IMR-90 (cell line): Measurements from ENCODE around the gene NOTCH2. TPM values are rescaled to one million over a fixed set of nuclear protein-coding genes. Genes with fewer than 3 reads are reported as not detected.
A peak's percentile ranks its signal among the peaks of the same experiment; 100 is the strongest.

Experiments used
- ATAC-seq: fragments of 200-7000 bp; cut with Tn5 transposase; 2 replicates; pipeline ENCODE4 v1.9.1; 2020; ENCODE audit warnings: low read depth, mild to moderate bottlenecking, moderate library complexity
- BruUV-seq: library from RNA; stranded (reverse); fragments of 400-500 nt; replicated peaks from 2 replicates; lab custom pipeline; 2021; lab: Mats Ljungman, UMichigan
- CTCF ChIA-PET: fragments of 300-600 bp; formaldehyde crosslinking; extraction: SDS; loops from one replicate; lab custom pipeline; 2021; ENCODE audit warnings: antibody characterized with exemption; lab: Yijun Ruan, JAX
- POLR2A ChIA-PET: fragments of 300-600 bp; sonication (Branson Sonifier 250); formaldehyde crosslinking; loops from one replicate; lab custom pipeline; 2022; ENCODE audit warnings: antibody characterized with exemption; ENCODE audit not compliant: unreplicated experiment; lab: Charles Lee
- DNase-seq: peaks from one replicate; pipeline ENCODE4 v3.0.0; 2013
- H2AFZ ChIP-seq: replicated peaks from 2 replicates; pipeline ENCODE3; 2013; ENCODE audit warnings: low read length, mild to moderate bottlenecking; ENCODE audit not compliant: poor library complexity
- H2AK5ac ChIP-seq: 2 replicates; pipeline ENCODE4 v1.6.1; 2013; ENCODE audit warnings: low read depth, low read length, inconsistent platforms
- H2AK9ac ChIP-seq: replicated peaks from 2 replicates; pipeline ENCODE3; 2013; ENCODE audit warnings: mild to moderate bottlenecking, low read depth, low read length, moderate library complexity; ENCODE audit not compliant: poor library complexity
- H2BK120ac ChIP-seq: 2 replicates; pipeline ENCODE4 v1.6.1; 2013; ENCODE audit warnings: low read depth, low read length, inconsistent platforms
- H2BK15ac ChIP-seq: 3 replicates; pipeline ENCODE4 v1.6.1; 2013; ENCODE audit warnings: low read depth, low read length, inconsistent platforms
- H2BK20ac ChIP-seq: 2 replicates; pipeline ENCODE4 v1.6.1; 2013; ENCODE audit warnings: low read depth, mild to moderate bottlenecking, inconsistent platforms, low read length, moderate library complexity
- H2BK5ac ChIP-seq: 2 replicates; pipeline ENCODE4 v1.6.1; 2013; ENCODE audit warnings: mild to moderate bottlenecking, low read depth, low read length, inconsistent platforms; ENCODE audit not compliant: poor library complexity, severe bottlenecking
- H3K14ac ChIP-seq: replicated peaks from 2 replicates; pipeline ENCODE4 v1.6.1; 2013; ENCODE audit warnings: low read depth, low read length, inconsistent platforms
- H3K18ac ChIP-seq: 2 replicates; pipeline ENCODE4 v1.6.1; 2013; ENCODE audit warnings: low read depth, low read length, control low read depth
- H3K23ac ChIP-seq: 2 replicates; pipeline ENCODE4 v1.6.1; 2013; ENCODE audit warnings: low read depth, low read length, inconsistent platforms
- H3K27ac ChIP-seq: 2 replicates; pipeline ENCODE4 v1.5.1; 2013; ENCODE audit warnings: mild to moderate bottlenecking, control low read depth, low read length; ENCODE audit not compliant: insufficient read depth
- H3K27me3 ChIP-seq: 2 replicates; pipeline ENCODE4 v1.6.1; 2013; ENCODE audit warnings: low read length; ENCODE audit not compliant: control insufficient read depth, insufficient read depth
- H3K36me3 ChIP-seq: 2 replicates; pipeline ENCODE4 v1.6.1; 2013; ENCODE audit warnings: low read length, mixed read lengths; ENCODE audit not compliant: control insufficient read depth, insufficient read depth
- H3K4ac ChIP-seq: 2 replicates; pipeline ENCODE4 v1.6.1; 2013; ENCODE audit warnings: low read depth, low read length, inconsistent platforms
- H3K4me1 ChIP-seq: 2 replicates; pipeline ENCODE4 v1.6.1; 2013; ENCODE audit warnings: low read length, mixed read lengths; ENCODE audit not compliant: control insufficient read depth, insufficient read depth
- H3K4me2 ChIP-seq: 2 replicates; pipeline ENCODE4 v1.6.1; 2013; ENCODE audit warnings: low read depth, mild to moderate bottlenecking, control low read depth, low read length, moderate library complexity
- H3K4me3 ChIP-seq: 2 replicates; pipeline ENCODE4 v1.5.1; 2013; ENCODE audit warnings: low read depth, mild to moderate bottlenecking, control low read depth, low read length, moderate library complexity; ENCODE audit not compliant: insufficient read depth
- H3K56ac ChIP-seq: 2 replicates; pipeline ENCODE4 v1.6.1; 2013; ENCODE audit warnings: low read length, inconsistent platforms; ENCODE audit not compliant: insufficient read depth; ENCODE audit errors: extremely low read depth
- H3K79me1 ChIP-seq, 2 experiments: 2 replicates each; pipeline ENCODE4 v1.6.1; 2013; ENCODE audit warnings: low read length in 2 of 2, inconsistent platforms in 1 of 2, low read depth in 1 of 2
- H3K9ac ChIP-seq: 2 replicates; pipeline ENCODE4 v1.6.1; 2013; ENCODE audit warnings: low read depth, low read length, control low read depth
- H3K9me1 ChIP-seq: 2 replicates; pipeline ENCODE4 v1.6.1; 2013; ENCODE audit warnings: low read length, inconsistent platforms; ENCODE audit not compliant: insufficient read depth
- H3K9me3 ChIP-seq: 2 replicates; pipeline ENCODE4 v1.6.1; 2013; ENCODE audit warnings: low read length; ENCODE audit not compliant: control insufficient read depth, insufficient read depth
- H4K20me1 ChIP-seq: 2 replicates; pipeline ENCODE4 v1.6.1; 2013; ENCODE audit warnings: low read length, inconsistent platforms; ENCODE audit not compliant: insufficient read depth
- H4K5ac ChIP-seq: 2 replicates; pipeline ENCODE4 v1.6.1; 2013; ENCODE audit warnings: mild to moderate bottlenecking, low read depth, low read length, control low read depth
- H4K8ac ChIP-seq, 2 experiments: 2 replicates each; pipeline ENCODE4 v1.6.1; 2013; ENCODE audit warnings: low read depth in 2 of 2, low read length in 2 of 2, control low read depth in 1 of 2, inconsistent platforms in 1 of 2
- H4K91ac ChIP-seq: 2 replicates; pipeline ENCODE4 v1.6.1; 2013; ENCODE audit warnings: low read depth, low read length, inconsistent platforms; ENCODE audit not compliant: insufficient read depth
- FOS ChIP-seq: fragments of 150-350 bp; IDR thresholded peaks from 2 replicates; pipeline ENCODE4 v1.6.1; 2016; ENCODE audit warnings: low read depth, low read length
- POLR2A ChIP-seq: IDR thresholded peaks from 2 replicates; pipeline ENCODE4 v1.6.1; 2012; ENCODE audit warnings: mild to moderate bottlenecking, low read depth, low read length
- WGBS, 2 experiments: methylation state at CpG; one replicate each; pipeline versions ENCODE4 v1.1.5 to v1.1.7; 2013; ENCODE audit warnings: missing lambda C conversion rate in 2 of 2; ENCODE audit not compliant: insufficient read length in 1 of 2; ENCODE audit errors: extremely low coverage in 2 of 2; 5-methylcytosine and 5-hydroxymethylcytosine counted together
- dilution Hi-C: fragments of 300-500 bp; cut with HindIII; formaldehyde crosslinking; loops from one replicate; pipeline ENCODE4 v1.14.3; 2018; ENCODE audit warnings: low sequenced_read_pairs; ENCODE audit not compliant: unreplicated experiment
- in situ Hi-C: fragments of 300-500 bp; cut with MboI; formaldehyde crosslinking; loops from 3 replicates; pipeline ENCODE4 v1.14.3; 2019; ENCODE audit warnings: low sequenced_read_pairs, inconsistent platforms, mixed read lengths
- intact Hi-C: fragments of 100-400 bp; cut with micrococcal nuclease; formaldehyde crosslinking; loops from 2 replicates; pipeline ENCODE4 v1.10.0; 2022
- polyA plus RNA-seq, 3 experiments: library from polyadenylated mRNA; depleted of rRNA; stranded (reverse); fragments of >200 nt; gene quantifications; 2 replicates each; pipeline ENCODE4 v1.2.3, GENCODE V29; 2012; ENCODE audit warnings: low replicate concordance in 1 of 3
- total RNA-seq: library from RNA; depleted of rRNA; stranded (reverse); fragments of >200 nt; gene quantifications from 2 replicates; pipeline ENCODE4 v1.2.3, GENCODE V29; 2012

NOTCH2 gene
- total and polyA plus RNA-seq, 2 of the 4 experiments (the other 2 are of a cell fraction) = 40.4 to 131 TPM

DNA sequence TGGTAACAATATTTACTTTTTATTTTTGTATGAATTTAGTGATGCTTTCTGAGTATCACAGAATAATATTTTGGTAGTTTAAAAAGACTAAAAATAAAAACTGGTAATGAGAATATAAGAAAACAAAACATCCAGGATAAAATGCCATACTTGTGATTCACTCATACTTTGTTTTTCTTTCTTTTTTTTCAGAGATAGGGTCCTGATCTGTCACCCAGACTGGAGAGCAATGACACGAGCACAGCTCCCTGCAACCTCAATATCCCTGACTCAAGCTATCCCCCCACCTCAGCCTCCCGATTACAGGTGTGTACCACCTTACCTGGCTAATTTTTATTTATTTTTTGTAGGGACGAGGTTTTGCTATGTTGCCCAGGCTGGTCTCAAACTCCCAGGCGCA is 109.0 kb downstream of the NOTCH2 start:
- Histone ChIP-seq H2BK5ac (no peak overlapping the region), H4K8ac (no peak overlapping the region), H3K4me3 (no peak overlapping the region), H3K4me2 (no peak overlapping the region), H2BK20ac (no peak overlapping the region), H3K4ac (no peak overlapping the region), H3K36me3 (peaks cover 15% of the 10 kb centered on the region), H4K91ac (no peak overlapping the region), H3K27ac (no peak overlapping the region), H2AK5ac (no peak overlapping the region), H3K18ac (no peak overlapping the region), H3K9me1 (peaks cover 21% of the 10 kb centered on the region), H3K79me1 (peaks cover 34 to 59% of the 10 kb centered on the region in 2 experiments; a peak in 3 of 4 replicates), H3K4me1 (peaks cover 16% of the 10 kb centered on the region), H3K9ac (no peak overlapping the region), H2AK9ac (no peak overlapping the region), H3K56ac (no peak overlapping the region), H2AFZ (no peak overlapping the region), H4K20me1 (peaks cover 7% of the 10 kb centered on the region), H4K5ac (no peak overlapping the region), H2BK15ac (0 out of 3 replicates have a peak overlapping the region, but pooled peaks have one; percentile 13), H3K23ac (no peak overlapping the region), H2BK120ac (no peak overlapping the region), H3K27me3 (no peaks in the 10 kb centered on the region), H3K14ac (no peak overlapping the region), H3K9me3 (no peaks in the 10 kb centered on the region)
- peak; percentile 21 for DNase-seq
- intact Hi-C loops (no loop called here), in situ Hi-C loops (no loop called here), dilution Hi-C loops (no loop called here)
- POLR2A ChIA-PET = no interaction called here
- ATAC-seq = 0 out of 2 replicates have a peak, but pooled peaks have one; percentile 28
- BruUV-seq = no TSS peak
- no CpG with 5 or more reads among the region's 4 CpGs for WGBS, 2 experiments
- CTCF ChIA-PET = interaction anchor here (1.0 kb wide), 1 partner anchor 8 kb away, joined by 3 read pairs; no protein-coding TSS in a partner anchor
- TF ChIP-seq FOS (0 out of 2 replicates have a peak, but pooled peaks have one; percentile 4), POLR2A (no peak)
